Liver (tissue), 9 donors: ENCODE data around the gene SPR. TPM values are rescaled to one million over a fixed set of nuclear protein-coding genes. Genes with fewer than 3 reads are reported as not detected.

Experiments used
- DNase-seq: peaks from one replicate; pipeline ENCODE4 v3.0.0-alpha.2; 2017; ENCODE audit warnings: low spot score
- H3K27ac ChIP-seq, 2 donors: one replicate each; pipeline ENCODE4 v1.7.0; 2013; ENCODE audit warnings: inconsistent platforms in 2 of 2, low read length in 2 of 2, control low read depth in 1 of 2, low read depth in 1 of 2, mild to moderate bottlenecking in 1 of 2
- H3K27me3 ChIP-seq, 4 donors: one replicate each; pipeline versions ENCODE4 v1.6.1 to v1.7.0; 2013; ENCODE audit warnings: low read length in 3 of 4, inconsistent platforms in 1 of 4, mild to moderate bottlenecking in 1 of 4, moderate library complexity in 1 of 4; ENCODE audit not compliant: control insufficient read depth in 4 of 4, insufficient read depth in 4 of 4
- H3K36me3 ChIP-seq, 4 donors: one replicate each; pipeline versions ENCODE4 v1.6.1 to v1.7.0; 2013; ENCODE audit warnings: low read length in 3 of 4, mild to moderate bottlenecking in 3 of 4, low read depth in 1 of 4, moderate library complexity in 1 of 4; ENCODE audit not compliant: control insufficient read depth in 4 of 4, insufficient read depth in 3 of 4
- H3K4me1 ChIP-seq, 4 donors: one replicate each; pipeline versions ENCODE4 v1.6.1 to v1.7.0; 2013; ENCODE audit warnings: low read length in 3 of 4, mild to moderate bottlenecking in 3 of 4, moderate library complexity in 1 of 4; ENCODE audit not compliant: control insufficient read depth in 4 of 4, insufficient read depth in 4 of 4
- H3K4me3 ChIP-seq, 3 donors: one replicate each; pipeline versions ENCODE4 v1.6.1 to v1.7.0; 2013; ENCODE audit warnings: low read length in 3 of 3, control low read depth in 1 of 3, low read depth in 1 of 3, mild to moderate bottlenecking in 1 of 3
- H3K9ac ChIP-seq, 2 donors: one replicate each; pipeline ENCODE4 v1.7.0; 2013; ENCODE audit warnings: low read length in 2 of 2, mild to moderate bottlenecking in 2 of 2, moderate library complexity in 2 of 2, control low read depth in 1 of 2, low read depth in 1 of 2
- H3K9me3 ChIP-seq, 4 donors: one replicate each; pipeline versions ENCODE4 v1.6.1 to v1.7.0; 2013; ENCODE audit warnings: low read length in 3 of 4; ENCODE audit not compliant: control insufficient read depth in 4 of 4
- ATF3 ChIP-seq: IDR thresholded peaks from 2 replicates; pipeline ENCODE4 v1.6.1; 2016; ENCODE audit warnings: antibody characterized with exemption
- CTCF ChIP-seq: fragments of 150-350 bp; IDR thresholded peaks from 2 replicates; pipeline ENCODE4 v1.5.1; 2017; ENCODE audit warnings: improper control_type of control experiment, low read depth, low read length; ENCODE audit not compliant: missing input control
- EGR1 ChIP-seq, 2 donors: IDR thresholded peaks; 2 replicates each; pipeline ENCODE4 v1.6.1; 2016 to 2018; ENCODE audit warnings: antibody characterized with exemption in 2 of 2, low read depth in 2 of 2
- FOXA1 ChIP-seq: IDR thresholded peaks from 2 replicates; pipeline ENCODE4 v1.6.1; 2016; ENCODE audit warnings: antibody characterized with exemption
- FOXA2 ChIP-seq: IDR thresholded peaks from 2 replicates; pipeline ENCODE4 v1.6.1; 2016; ENCODE audit warnings: antibody characterized with exemption
- GABPA ChIP-seq, 2 donors: IDR thresholded peaks in 1 of 2; conservative IDR thresholded peaks in 1 of 2; 2 replicates each; pipeline ENCODE4 v1.6.1; 2016; ENCODE audit warnings: antibody characterized with exemption in 2 of 2, mild to moderate bottlenecking in 1 of 2, moderate library complexity in 1 of 2
- HNF4A ChIP-seq, 2 donors: conservative IDR thresholded peaks; 2 replicates each; pipeline ENCODE4 v1.6.1; 2016; ENCODE audit warnings: antibody characterized with exemption in 2 of 2, mild to moderate bottlenecking in 2 of 2
- HNF4G ChIP-seq: IDR thresholded peaks from 2 replicates; pipeline ENCODE4 v1.6.1; 2016; ENCODE audit warnings: antibody characterized with exemption
- JUND ChIP-seq, 2 donors: IDR thresholded peaks; 2 replicates each; pipeline ENCODE4 v1.6.1; 2016; ENCODE audit warnings: antibody characterized with exemption in 2 of 2
- MAX ChIP-seq: IDR thresholded peaks from 2 replicates; pipeline ENCODE4 v1.6.1; 2016; ENCODE audit warnings: antibody characterized with exemption
- NR2F2 ChIP-seq: IDR thresholded peaks from 2 replicates; pipeline ENCODE4 v1.6.1; 2016; ENCODE audit warnings: antibody characterized with exemption
- RAD21 ChIP-seq, 2 donors: IDR thresholded peaks; 2 replicates each; pipeline ENCODE4 v1.6.1; 2016; ENCODE audit warnings: antibody characterized with exemption in 2 of 2, mild to moderate bottlenecking in 2 of 2
- REST ChIP-seq: IDR thresholded peaks from 2 replicates; pipeline ENCODE4 v1.6.1; 2016; ENCODE audit warnings: antibody characterized with exemption, mild to moderate bottlenecking
- RXRA ChIP-seq, 2 donors: IDR thresholded peaks; 2 replicates each; pipeline ENCODE4 v1.6.1; 2017 to 2018; ENCODE audit warnings: antibody characterized with exemption in 2 of 2, mild to moderate bottlenecking in 1 of 2
- SP1 ChIP-seq: IDR thresholded peaks from 2 replicates; pipeline ENCODE4 v1.6.1; 2018; ENCODE audit warnings: antibody characterized with exemption, mild to moderate bottlenecking
- YY1 ChIP-seq: IDR thresholded peaks from 2 replicates; pipeline ENCODE4 v1.6.1; 2016; ENCODE audit warnings: antibody characterized with exemption, mild to moderate bottlenecking
- ZBTB33 ChIP-seq: IDR thresholded peaks from 2 replicates; pipeline ENCODE4 v1.6.1; 2016; ENCODE audit warnings: antibody characterized with exemption
- WGBS: extraction: QIAGEN DNeasy Blood & Tissue Kit; methylation state at CpG from one replicate; pipeline ENCODE4 v1.1.7; 2013; 5-methylcytosine and 5-hydroxymethylcytosine counted together
- polyA plus RNA-seq, 2 donors: library from polyadenylated mRNA; stranded (reverse) in 1 of 2; unstranded in 1 of 2; fragments of 200-250 nt in 1 of 2; fragments of >200 nt in 1 of 2; fragmentation: Nextera tagmentation in 1 of 2; extraction: Ambion mirVana in 1 of 2; gene quantifications; one replicate each; pipeline versions ENCODE4 v1.2.1 to v1.2.3, GENCODE V29; 2013 to 2015
- total RNA-seq, 2 donors: library from RNA; depleted of rRNA; stranded (reverse); fragments of >200 nt; gene quantifications; one replicate each; pipeline ENCODE4 v1.2.3, GENCODE V29; 2014
- donor health status: healthy.
- donor health status: healthy.
- donor health status: healthy.
- donor health status: healthy.
- donor health status: healthy.

SPR gene
- total and polyA plus RNA-seq, 4 donors, result 13.6 to 60.8 (median 53.1) TPM

- TF ChIP-seq REST, result no peak
- TF ChIP-seq MAX, result no peak
- no peak for TF ChIP-seq EGR1 (IDR thresholded peaks at IDR 0.05; ENCODE audit: low read depth in 2 of 2)
- TF ChIP-seq YY1, result no peak
- TF ChIP-seq RAD21 (IDR thresholded peaks at IDR 0.05), result no peak
Measured at GRCh38 chr2:72908741-72909140, 21.5 kb downstream of the SPR start (continued).

GRCh38 chr2:72911256-72911655, 24.0 kb downstream of the SPR start:
- no peaks in the 10 kb centered on the region for H3K36me3 ChIP-seq
- TF ChIP-seq GABPA (IDR thresholded peaks at IDR 0.05 in 1 of 2, conservative IDR thresholded peaks at IDR 0.05 in 1 of 2), result no peak
- no peak for TF ChIP-seq ATF3
- no peak for TF ChIP-seq JUND (IDR thresholded peaks at IDR 0.05)
- no peak for TF ChIP-seq NR2F2
- no peak for TF ChIP-seq REST
- no peak for TF ChIP-seq HNF4A (conservative IDR thresholded peaks at IDR 0.05)
- TF ChIP-seq MAX, result no peak
- no peak for TF ChIP-seq RXRA (IDR thresholded peaks at IDR 0.05)
- no peak for TF ChIP-seq SP1
- TF ChIP-seq ZBTB33, result no peak
- no peak for TF ChIP-seq HNF4G
- no peak for TF ChIP-seq YY1
- TF ChIP-seq RAD21 (IDR thresholded peaks at IDR 0.05), result no peak
- no peak for TF ChIP-seq FOXA1
- no peak for TF ChIP-seq CTCF
- no peak for TF ChIP-seq FOXA2

More at GRCh38 chr2:72911256-72911655, 24.0 kb downstream of the SPR start:
- 32% methylated on average over 1 of the region's 1 CpG for WGBS
- no peak overlapping the region for H3K4me3 ChIP-seq
- H3K9ac ChIP-seq, result no peak overlapping the region
- no peak for DNase-seq
- H3K27ac ChIP-seq, result no peak overlapping the region
- no peaks in the 10 kb centered on the region for H3K9me3 ChIP-seq
- peaks cover 8 to 33% (median 20%) of the 10 kb centered on the region in 4 donors for H3K27me3 ChIP-seq
- H3K4me1 ChIP-seq, result peaks cover 5 to 7% (median 7%) of the 10 kb centered on the region in 4 donors
